Body of pancreas (tissue), 4 donors: Measurements from ENCODE around the gene RHOT1.

ENCODE experiments used
- CTCF ChIP-seq, 7 experiments: fragments of 450-650 bp in 4 of 7; fragments of 200-600 bp in 3 of 7; sonication (generic) in 3 of 7; IDR thresholded peaks; one replicate each; pipeline ENCODE4 v1.5.1; 2016 to 2019; ENCODE audit warnings: antibody characterized with exemption in 7 of 7
- POLR2A ChIP-seq, 3 donors: fragments of 450-650 bp; IDR thresholded peaks; one replicate each; pipeline ENCODE4 v1.6.1; 2016; ENCODE audit warnings: antibody characterized with exemption in 3 of 3, mild to moderate bottlenecking in 2 of 3

- no peak for TF ChIP-seq CTCF (IDR thresholded peaks at IDR 0.05)
- TF ChIP-seq POLR2A (IDR thresholded peaks at IDR 0.05), result no peak
Measured at GRCh38 chr17:32125848-32126153, 16.5 kb upstream of the RHOT1 start.
